Neural cell (in vitro differentiated cells): ENCODE data around the gene TMEM39A. TPM values are rescaled to one million over a fixed set of nuclear protein-coding genes. Genes with fewer than 3 reads are reported as not detected.

ENCODE experiments used
- H2AFZ ChIP-seq: fragments of 200-600, 300-800 bp; sonication (generic), shearing (Covaris generic); 2 replicates; pipeline ENCODE4 v1.6.0; 2014; ENCODE audit warnings: low read depth, mild to moderate bottlenecking, antibody characterized with exemption, low read length, moderate library complexity
- H3F3A ChIP-seq: fragments of 200-600 bp; shearing (Covaris generic); 2 replicates; pipeline ENCODE4 v1.6.1; 2016; ENCODE audit warnings: mild to moderate bottlenecking, moderate library complexity, mixed read lengths, antibody characterized with exemption, low read length; ENCODE audit not compliant: insufficient read depth, poor library complexity, severe bottlenecking
- H3K27ac ChIP-seq: fragments of 200-600, 300-800 bp; sonication (generic), shearing (Covaris generic); 2 replicates; pipeline ENCODE4 v1.5.1; 2014; ENCODE audit warnings: mild to moderate bottlenecking, low read length, moderate library complexity
- H3K27me3 ChIP-seq: fragments of 300-800, 200-600 bp; sonication (generic), shearing (Covaris generic); 2 replicates; pipeline ENCODE4 v1.6.0; 2014; ENCODE audit warnings: mild to moderate bottlenecking, low read depth, low read length, moderate library complexity; ENCODE audit not compliant: insufficient read depth
- H3K36me3 ChIP-seq: fragments of 300-800, 200-600 bp; sonication (generic), shearing (Covaris generic); 2 replicates; pipeline ENCODE4 v1.5.1; 2014; ENCODE audit warnings: mild to moderate bottlenecking, antibody characterized with exemption, low read length, moderate library complexity; ENCODE audit not compliant: insufficient read depth
- H3K4me2 ChIP-seq: fragments of 300-800, 200-600 bp; sonication (generic), shearing (Covaris generic); 2 replicates; pipeline ENCODE4 v1.6.0; 2014; ENCODE audit warnings: mild to moderate bottlenecking, low read length
- H3K4me3 ChIP-seq: fragments of 300-800, 200-600 bp; sonication (generic), shearing (Covaris generic); 2 replicates; pipeline ENCODE4 v1.5.1; 2014; ENCODE audit warnings: mild to moderate bottlenecking, low read length, moderate library complexity
- H3K79me2 ChIP-seq: fragments of 200-600 bp; shearing (Covaris generic); replicated peaks from 2 replicates; pipeline ENCODE4 v1.6.0; 2014; ENCODE audit warnings: mild to moderate bottlenecking, low read length, moderate library complexity; ENCODE audit not compliant: insufficient read depth
- H3K9ac ChIP-seq: fragments of 300-800, 200-600 bp; sonication (generic), shearing (Covaris generic); 2 replicates; pipeline ENCODE4 v1.6.1; 2016; ENCODE audit warnings: mild to moderate bottlenecking, low read length, mixed read lengths
- H3K9me2 ChIP-seq: fragments of 200-600 bp; shearing (Covaris generic); 2 replicates; pipeline ENCODE4 v1.6.1; 2016; ENCODE audit warnings: mild to moderate bottlenecking, low read length, mixed read lengths; ENCODE audit not compliant: insufficient read depth
- H3K9me3 ChIP-seq: fragments of 200-600, 300-800 bp; sonication (generic), shearing (Covaris generic); 2 replicates; pipeline ENCODE4 v1.6.1; 2016; ENCODE audit warnings: mild to moderate bottlenecking, mixed run types, low read length, moderate library complexity, mixed read lengths
- H4K20me1 ChIP-seq: fragments of 200-600 bp; shearing (Covaris generic); 2 replicates; pipeline ENCODE4 v1.6.1; 2016; ENCODE audit warnings: mild to moderate bottlenecking, mixed run types; ENCODE audit not compliant: insufficient read depth
- EP300 ChIP-seq: fragments of 450-650 bp; conservative IDR thresholded peaks from 2 replicates; pipeline ENCODE4 v1.6.1; 2014; ENCODE audit warnings: antibody characterized with exemption, mild to moderate bottlenecking, moderate library complexity; ENCODE audit not compliant: poor library complexity, severe bottlenecking
- EZH2 ChIP-seq: fragments of 200-600, 300-800 bp; shearing (Covaris generic), sonication (generic); IDR thresholded peaks from 2 replicates; pipeline ENCODE4 v1.6.1; 2014; ENCODE audit warnings: antibody characterized with exemption, low read length, borderline replicate concordance, mild to moderate bottlenecking; ENCODE audit not compliant: insufficient read depth, poor library complexity, severe bottlenecking
- MXI1 ChIP-seq: fragments of 450-650 bp; conservative IDR thresholded peaks from 2 replicates; pipeline ENCODE4 v1.6.1; 2014; ENCODE audit warnings: antibody characterized with exemption, mild to moderate bottlenecking; ENCODE audit not compliant: poor library complexity, severe bottlenecking
- POLR2AphosphoS5 ChIP-seq: IDR thresholded peaks from 2 replicates; pipeline ENCODE4 v1.6.1; 2012
- RAD21 ChIP-seq: fragments of 450-650 bp; conservative IDR thresholded peaks from 2 replicates; pipeline ENCODE4 v1.6.1; 2014; ENCODE audit warnings: antibody characterized with exemption, mild to moderate bottlenecking, moderate library complexity
- REST ChIP-seq: IDR thresholded peaks from 2 replicates; pipeline ENCODE4 v1.6.1; 2012; ENCODE audit warnings: borderline replicate concordance
- SMC3 ChIP-seq: fragments of 450-650 bp; conservative IDR thresholded peaks from 2 replicates; pipeline ENCODE4 v1.6.1; 2014; ENCODE audit warnings: antibody characterized with exemption, mild to moderate bottlenecking, moderate library complexity; ENCODE audit not compliant: poor library complexity
- TAF1 ChIP-seq: IDR thresholded peaks from 2 replicates; pipeline ENCODE4 v1.6.1; 2012; ENCODE audit warnings: low read depth
- polyA plus RNA-seq: library from polyadenylated mRNA; depleted of rRNA; stranded (reverse); fragments of >200 nt; gene quantifications from 2 replicates; pipeline ENCODE4 v1.2.3, GENCODE V29; 2014
- TF ChIP-seq, protein P1 (sequence below): fragments of 450-650 bp; IDR thresholded peaks from 2 replicates; pipeline ENCODE4 v1.5.1; 2014; ENCODE audit warnings: antibody characterized with exemption, mild to moderate bottlenecking, moderate library complexity; ENCODE audit not compliant: poor library complexity, severe bottlenecking

TMEM39A gene
- polyA plus RNA-seq, 1 donor from 2014 or later: 21.1 TPM

DNA sequence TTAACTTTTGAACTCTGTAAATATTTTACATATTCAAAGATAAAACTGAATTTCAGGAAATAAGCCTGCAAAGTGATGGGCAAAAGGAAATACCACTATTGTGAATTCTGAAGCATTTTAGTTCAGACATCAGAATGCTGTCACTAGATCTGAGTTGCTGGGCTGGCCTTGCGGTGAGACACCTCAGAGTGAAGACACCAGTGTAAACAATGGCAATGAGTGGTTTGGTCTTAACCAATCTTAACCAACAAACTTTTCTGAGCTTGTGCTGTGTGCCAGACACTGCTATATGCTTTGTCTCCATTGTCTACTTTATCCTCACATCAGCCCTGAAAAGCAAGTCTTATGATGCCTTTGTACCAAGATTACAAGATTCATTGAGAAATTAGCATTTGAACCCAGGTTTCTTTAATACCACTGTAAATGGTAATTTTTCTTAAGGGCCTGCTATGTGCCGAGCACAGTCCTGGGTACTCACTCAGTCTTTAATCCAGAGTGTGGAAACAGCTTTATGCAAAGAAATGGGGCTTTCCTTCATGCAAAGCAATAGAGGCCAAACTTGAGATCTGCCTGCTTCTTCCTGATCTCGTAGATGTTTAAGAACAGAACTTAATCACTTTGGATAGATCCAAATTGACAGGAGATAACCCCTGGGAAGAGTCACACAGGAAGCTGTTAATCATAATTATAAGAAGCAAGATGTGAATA, 55.0 kb downstream of the TMEM39A start:
- no peaks in the 10 kb centered on the region for H3K27me3 ChIP-seq
- no peaks in the 10 kb centered on the region for H3K36me3 ChIP-seq
- H3K9me2 ChIP-seq: no peaks in the 10 kb centered on the region
- H4K20me1 ChIP-seq: no peaks in the 10 kb centered on the region
- no peaks in the 10 kb centered on the region for H3F3A ChIP-seq
- no peak overlapping the region for H2AFZ ChIP-seq
- H3K4me2 ChIP-seq: no peak overlapping the region
- H3K79me2 ChIP-seq: no peaks in the 10 kb centered on the region
- H3K4me3 ChIP-seq: no peak overlapping the region
- TF ChIP-seq EZH2: no peak
- TF ChIP-seq MXI1: no peak
- TF ChIP-seq RAD21: no peak
- H3K9ac ChIP-seq: no peak overlapping the region
- no peaks in the 10 kb centered on the region for H3K9me3 ChIP-seq
- H3K27ac ChIP-seq: no peak overlapping the region

- no peaks in the 10 kb centered on the region for H3K9me3 ChIP-seq
- no peaks in the 10 kb centered on the region for H4K20me1 ChIP-seq
- H3K27ac ChIP-seq: no peak overlapping the region
- H3K9me2 ChIP-seq: no peaks in the 10 kb centered on the region
- H2AFZ ChIP-seq: no peak overlapping the region
- no peaks in the 10 kb centered on the region for H3K27me3 ChIP-seq
- H3K4me3 ChIP-seq: no peak overlapping the region
- no peak overlapping the region for H3K4me2 ChIP-seq
- H3F3A ChIP-seq: no peaks in the 10 kb centered on the region
- H3K79me2 ChIP-seq: no peaks in the 10 kb centered on the region
- H3K9ac ChIP-seq: no peak overlapping the region
- no peaks in the 10 kb centered on the region for H3K36me3 ChIP-seq
- TF ChIP-seq EP300: no peak
- TF ChIP-seq TAF1: no peak
- no peak for TF ChIP-seq EZH2
- no peak for TF ChIP-seq MXI1
- no peak for TF ChIP-seq RAD21
- TF ChIP-seq POLR2AphosphoS5: no peak
- TF ChIP-seq, protein P1, sequence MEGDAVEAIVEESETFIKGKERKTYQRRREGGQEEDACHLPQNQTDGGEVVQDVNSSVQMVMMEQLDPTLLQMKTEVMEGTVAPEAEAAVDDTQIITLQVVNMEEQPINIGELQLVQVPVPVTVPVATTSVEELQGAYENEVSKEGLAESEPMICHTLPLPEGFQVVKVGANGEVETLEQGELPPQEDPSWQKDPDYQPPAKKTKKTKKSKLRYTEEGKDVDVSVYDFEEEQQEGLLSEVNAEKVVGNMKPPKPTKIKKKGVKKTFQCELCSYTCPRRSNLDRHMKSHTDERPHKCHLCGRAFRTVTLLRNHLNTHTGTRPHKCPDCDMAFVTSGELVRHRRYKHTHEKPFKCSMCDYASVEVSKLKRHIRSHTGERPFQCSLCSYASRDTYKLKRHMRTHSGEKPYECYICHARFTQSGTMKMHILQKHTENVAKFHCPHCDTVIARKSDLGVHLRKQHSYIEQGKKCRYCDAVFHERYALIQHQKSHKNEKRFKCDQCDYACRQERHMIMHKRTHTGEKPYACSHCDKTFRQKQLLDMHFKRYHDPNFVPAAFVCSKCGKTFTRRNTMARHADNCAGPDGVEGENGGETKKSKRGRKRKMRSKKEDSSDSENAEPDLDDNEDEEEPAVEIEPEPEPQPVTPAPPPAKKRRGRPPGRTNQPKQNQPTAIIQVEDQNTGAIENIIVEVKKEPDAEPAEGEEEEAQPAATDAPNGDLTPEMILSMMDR: no peak
- TF ChIP-seq SMC3: no peak
- no peak for TF ChIP-seq REST
These were observed 58.1 kb downstream of the TMEM39A start for GRCh38 chr3:119405315-119405714.
